AG04450 (cell line): Measurements from ENCODE around the gene HS6ST3. TPM values are rescaled to one million over a fixed set of nuclear protein-coding genes. Genes with fewer than 3 reads are reported as not detected.

ENCODE experiments used
- CTCF ChIA-PET: fragments of 300-600, 350-600 bp; formaldehyde crosslinking; extraction: SDS; loops from one replicate; lab custom pipeline; 2022; ENCODE audit warnings: antibody characterized with exemption, inconsistent platforms; lab: Charles Lee
- POLR2A ChIA-PET: fragments of 350-600 bp; formaldehyde crosslinking; extraction: SDS; loops from one replicate; lab custom pipeline; 2021; ENCODE audit warnings: antibody characterized with exemption, inconsistent platforms; lab: Yijun Ruan, JAX
- DNase-seq: peaks from one replicate; pipeline ENCODE4 v3.0.0-alpha.2; 2011; ENCODE audit warnings: low read depth, low spot score
- H3K27ac ChIP-seq: one replicate; pipeline ENCODE4 v1.5.1; 2012; ENCODE audit warnings: low read depth, low read length, control low read depth
- H3K27me3 ChIP-seq: one replicate; pipeline ENCODE4 v1.6.0; 2012; ENCODE audit warnings: low read length; ENCODE audit not compliant: control insufficient read depth, insufficient read depth
- H3K4me3 ChIP-seq: 2 replicates; pipeline ENCODE4 v1.5.1; 2011; ENCODE audit warnings: mild to moderate bottlenecking, low read depth, low read length, control low read depth
- H3K9me3 ChIP-seq: 2 replicates; pipeline ENCODE4 v1.5.1; 2012; ENCODE audit warnings: low read length; ENCODE audit not compliant: control insufficient read depth, insufficient read depth
- CTCF ChIP-seq: IDR thresholded peaks from 2 replicates; pipeline ENCODE4 v1.5.1; 2011; ENCODE audit warnings: low read depth, low read length, control low read depth, inconsistent platforms
- polyA plus RNA-seq: library from polyadenylated mRNA; depleted of rRNA; stranded (reverse); fragments of >200 nt; gene quantifications from 2 replicates; pipeline ENCODE4 v1.2.3, GENCODE V29; 2011

HS6ST3 gene
- polyA plus RNA-seq, 1 experiment, result not detected

DNA sequence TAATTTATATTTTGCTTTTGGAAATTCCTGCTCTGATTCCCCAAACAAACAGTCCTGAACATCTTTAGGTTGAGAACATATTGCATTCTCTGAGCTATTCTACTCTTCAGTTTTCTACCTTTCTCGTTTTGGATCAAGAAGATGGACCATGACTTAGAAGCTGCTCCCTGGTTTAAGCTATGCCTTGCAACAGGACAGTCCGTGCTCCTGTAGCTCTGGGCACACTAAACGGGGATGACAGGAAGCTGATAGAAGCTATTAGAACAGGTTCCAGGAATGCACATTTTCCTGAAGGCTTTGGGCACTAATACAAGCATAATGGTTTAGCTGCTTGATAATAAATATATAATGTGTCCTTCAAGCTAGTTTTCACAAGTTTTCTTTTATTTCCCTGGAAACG is 385.2 kb downstream of the HS6ST3 start:
- H3K27ac ChIP-seq, result no peak overlapping the region
- no peaks in the 10 kb centered on the region for H3K27me3 ChIP-seq
- peaks cover 12% of the 10 kb centered on the region for H3K9me3 ChIP-seq
- CTCF ChIA-PET, result no interaction called here
- TF ChIP-seq CTCF, result no peak
- no peak for DNase-seq
- POLR2A ChIA-PET, result no interaction called here
- no peak overlapping the region for H3K4me3 ChIP-seq

DNA sequence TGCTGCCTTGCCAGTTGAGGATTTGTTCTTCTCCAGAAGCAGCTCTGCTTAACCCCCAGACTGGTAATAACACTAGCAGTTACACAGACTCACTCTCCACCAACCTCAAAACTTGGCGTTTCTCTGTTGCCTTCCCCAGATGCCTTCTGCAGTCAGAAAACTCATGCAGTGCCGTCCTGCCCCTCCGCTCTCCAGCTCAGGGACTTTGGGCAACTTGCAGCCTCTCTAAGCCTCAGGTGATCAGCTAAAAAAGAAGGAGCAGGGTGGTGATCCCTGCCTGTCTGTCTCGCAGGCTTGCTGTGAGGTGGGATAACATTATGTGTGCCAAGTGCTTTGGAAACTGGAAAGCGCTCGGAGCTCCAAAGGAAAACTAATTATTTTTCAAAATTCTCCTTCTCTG is 391.6 kb downstream of the HS6ST3 start:
- Histone ChIP-seq H3K27ac (no peak overlapping the region), H3K9me3 (peaks cover 8% of the 10 kb centered on the region), H3K27me3 (no peaks in the 10 kb centered on the region), H3K4me3 (no peak overlapping the region)
- DNase-seq, result no peak
- no peak for TF ChIP-seq CTCF
- ChIA-PET POLR2A (no interaction called here), CTCF (no interaction called here)

GRCh38 chr13:96490496-96490989 is 400.6 kb downstream of the HS6ST3 start:
- no peak for TF ChIP-seq CTCF
- Histone ChIP-seq H3K27me3 (no peaks in the 10 kb centered on the region), H3K27ac (no peak overlapping the region), H3K4me3 (no peak overlapping the region), H3K9me3 (peaks cover 2% of the 10 kb centered on the region; the same call in 1 of the 2 replicates)
- DNase-seq, result no peak
- ChIA-PET CTCF (no interaction called here), POLR2A (no interaction called here)

- Histone ChIP-seq H3K27ac (no peak overlapping the region), H3K4me3 (no peak overlapping the region), H3K27me3 (no peaks in the 10 kb centered on the region), H3K9me3 (peaks cover 6% of the 10 kb centered on the region; the same call in 1 of the 2 replicates)
- TF ChIP-seq CTCF, result no peak
- POLR2A ChIA-PET, result no interaction called here
- CTCF ChIA-PET, result no interaction called here
- DNase-seq, result no peak
Observed at GRCh38 chr13:96491103-96491502, 401.2 kb downstream of the HS6ST3 start.

DNA sequence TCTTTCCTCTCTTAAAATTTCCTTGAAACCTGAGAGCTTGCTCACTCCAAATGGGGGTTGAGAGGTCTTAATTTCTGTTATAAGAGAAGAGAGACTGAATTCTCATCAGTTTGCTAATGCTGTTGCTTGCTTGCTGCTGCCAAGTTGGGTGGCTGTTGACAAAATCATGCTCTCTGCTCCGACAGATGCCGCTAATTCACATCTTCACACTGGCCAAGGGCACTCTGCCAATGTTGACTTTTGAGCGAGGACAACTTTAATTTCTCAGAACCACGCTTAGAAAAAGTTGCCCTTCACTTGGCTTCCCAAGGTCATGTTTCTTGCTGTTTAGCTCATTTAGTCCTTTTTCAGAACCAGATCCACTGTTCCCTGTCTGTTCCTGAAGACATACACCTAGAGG is 402.9 kb downstream of the HS6ST3 start:
- no peak for DNase-seq
- H3K9me3 ChIP-seq, result peaks cover 6% of the 10 kb centered on the region; the same call in 1 of the 2 replicates
- H3K4me3 ChIP-seq, result no peak overlapping the region
- TF ChIP-seq CTCF, result no peak
- ChIA-PET POLR2A (no interaction called here), CTCF (no interaction called here)
- H3K27ac ChIP-seq, result no peak overlapping the region
- H3K27me3 ChIP-seq, result no peaks in the 10 kb centered on the region
